Nephron progenitor cell (in vitro differentiated cells): ENCODE results near the gene RNF38.

Experiments
- DNase-seq: peaks from one replicate; pipeline ENCODE4 v3.0.0; 2021
- H3K27ac Mint-ChIP-seq: 2 replicates; pipeline ENCODE4 v1.8.0; 2021; ENCODE audit warnings: mild to moderate bottlenecking, moderate library complexity, mixed read lengths
- H3K27me3 Mint-ChIP-seq: 2 replicates; pipeline ENCODE4 v1.8.0; 2021; ENCODE audit warnings: mild to moderate bottlenecking, low read depth, mixed read lengths; ENCODE audit not compliant: poor library complexity
- H3K36me3 Mint-ChIP-seq: 2 replicates; pipeline ENCODE4 v1.8.0; 2021; ENCODE audit warnings: low read depth, mixed read lengths
- H3K4me1 Mint-ChIP-seq: 2 replicates; pipeline ENCODE4 v1.8.0; 2021; ENCODE audit warnings: mixed read lengths
- H3K4me3 Mint-ChIP-seq: 2 replicates; pipeline ENCODE4 v1.8.0; 2021; ENCODE audit warnings: mild to moderate bottlenecking, moderate library complexity, mixed read lengths
- H3K9me3 Mint-ChIP-seq: 2 replicates; pipeline ENCODE4 v1.8.0; 2021; ENCODE audit warnings: mild to moderate bottlenecking, moderate library complexity, mixed read lengths
- CTCF ChIP-seq: fragments of 200-600 bp; sonication (generic); IDR thresholded peaks from 2 replicates; pipeline ENCODE4 v1.5.0; 2021; ENCODE audit warnings: antibody characterized with exemption

RNF38 gene

GRCh38 chr9:36317766-36318165 is 82.3 kb downstream of the RNF38 start:
- TF ChIP-seq CTCF = no peak
- peaks cover 7% of the 10 kb centered on the region for H3K27me3 Mint-ChIP-seq
- DNase-seq = no peak
- H3K9me3 Mint-ChIP-seq = peaks cover 17% of the 10 kb centered on the region
- H3K36me3 Mint-ChIP-seq = no peaks in the 10 kb centered on the region
- peaks cover 41% of the 10 kb centered on the region for H3K4me1 Mint-ChIP-seq
- no peak overlapping the region for H3K27ac Mint-ChIP-seq
- H3K4me3 Mint-ChIP-seq = no peak overlapping the region

- no peak for TF ChIP-seq CTCF
- peaks cover 41% of the 10 kb centered on the region for H3K4me1 Mint-ChIP-seq
- DNase-seq = no peak
- peaks cover 9% of the 10 kb centered on the region for H3K9me3 Mint-ChIP-seq
- H3K27me3 Mint-ChIP-seq = peaks cover 7% of the 10 kb centered on the region
- H3K4me3 Mint-ChIP-seq = no peak overlapping the region
- no peak overlapping the region for H3K27ac Mint-ChIP-seq
- H3K36me3 Mint-ChIP-seq = no peaks in the 10 kb centered on the region
Measured at GRCh38 chr9:36316611-36317317, 83.3 kb downstream of the RNF38 start.

GRCh38 chr9:36316049-36316448 is 84.0 kb downstream of the RNF38 start:
- peaks cover 7% of the 10 kb centered on the region for H3K27me3 Mint-ChIP-seq
- no peak overlapping the region for H3K27ac Mint-ChIP-seq
- no peaks in the 10 kb centered on the region for H3K36me3 Mint-ChIP-seq
- no peak for TF ChIP-seq CTCF
- peaks cover 2% of the 10 kb centered on the region for H3K9me3 Mint-ChIP-seq
- peaks cover 41% of the 10 kb centered on the region for H3K4me1 Mint-ChIP-seq
- H3K4me3 Mint-ChIP-seq = no peak overlapping the region
- no peak for DNase-seq

GRCh38 chr9:36315283-36315682 is 84.8 kb downstream of the RNF38 start:
- peaks cover 7% of the 10 kb centered on the region for H3K27me3 Mint-ChIP-seq
- no peak for TF ChIP-seq CTCF
- H3K9me3 Mint-ChIP-seq = no peaks in the 10 kb centered on the region
- H3K4me1 Mint-ChIP-seq = peaks cover 41% of the 10 kb centered on the region
- no peak for DNase-seq
- no peak overlapping the region for H3K27ac Mint-ChIP-seq
- H3K4me3 Mint-ChIP-seq = no peak overlapping the region
- H3K36me3 Mint-ChIP-seq = no peaks in the 10 kb centered on the region

- TF ChIP-seq CTCF = no peak
- peaks cover 39% of the 10 kb centered on the region for H3K4me1 Mint-ChIP-seq
- no peaks in the 10 kb centered on the region for H3K9me3 Mint-ChIP-seq
- DNase-seq = no peak
- peaks cover 7% of the 10 kb centered on the region for H3K27me3 Mint-ChIP-seq
- H3K4me3 Mint-ChIP-seq = no peak overlapping the region
- no peak overlapping the region for H3K27ac Mint-ChIP-seq
- H3K36me3 Mint-ChIP-seq = no peaks in the 10 kb centered on the region
Measured at GRCh38 chr9:36314740-36315139, 85.3 kb downstream of the RNF38 start.
